ENCODE data around the gene TOMM7.

DNA sequence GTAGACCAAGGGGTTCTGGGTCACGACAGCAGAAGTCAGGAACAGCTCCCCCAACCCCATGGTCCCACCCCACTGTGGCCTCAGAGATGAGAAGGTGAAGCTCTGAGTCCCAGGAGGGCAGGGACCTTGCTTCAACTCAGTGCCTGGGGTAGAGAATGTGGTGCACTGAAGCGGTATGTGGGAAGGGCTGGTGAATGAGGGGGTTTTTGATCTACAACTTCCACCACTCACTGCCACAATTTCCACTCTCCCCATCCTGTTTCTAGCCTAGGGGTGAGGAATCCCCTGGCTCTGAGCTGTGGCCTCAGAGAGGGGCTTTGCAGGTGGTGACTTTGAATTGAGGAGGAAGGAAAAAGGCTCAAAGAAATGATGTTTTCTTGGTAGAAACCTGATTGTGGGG is 44.9 kb upstream of the TOMM7 start:
- TF ChIP-seq POLR2A (IDR thresholded peaks at IDR 0.05) = no peak
- no peak for TF ChIP-seq CTCF (IDR thresholded peaks at IDR 0.05)
